ENCODE data around the gene LRRC8C. TPM values are rescaled to one million over a fixed set of nuclear protein-coding genes. Genes with fewer than 3 reads are reported as not detected.

The LRRC8C gene
- total and polyA plus RNA-seq, 4 donors: 0.63 to 3.5 (median 1.5) TPM

GRCh38 chr1:89587729-89588161, 45.2 kb upstream of the LRRC8C start:
- TF ChIP-seq HNF4A (conservative IDR thresholded peaks at IDR 0.05) (peak in 1 of 2 donors; percentile 19), TAF1 (conservative IDR thresholded peaks at IDR 0.05) (no peak)

GRCh38 chr1:89588480-89588879, 44.4 kb upstream of the LRRC8C start:
- H3K27ac ChIP-seq (ENCODE audit: low read depth in 1 of 2, low read length in 2 of 2): no peak overlapping the region
- H3K9me3 ChIP-seq (ENCODE audit: control insufficient read depth in 4 of 4, low read length in 3 of 4): no peaks in the 10 kb centered on the region
- TF ChIP-seq SP1 (IDR thresholded peaks at IDR 0.05) (no peak), ATF3 (IDR thresholded peaks at IDR 0.05) (no peak), EGR1 (IDR thresholded peaks at IDR 0.05; ENCODE audit: low read depth in 2 of 2) (no peak), RXRA (IDR thresholded peaks at IDR 0.05) (no peak), HNF4A (conservative IDR thresholded peaks at IDR 0.05) (no peak), FOXA2 (IDR thresholded peaks at IDR 0.05) (no peak), FOXA1 (IDR thresholded peaks at IDR 0.05) (no peak), MAX (IDR thresholded peaks at IDR 0.05) (no peak), REST (IDR thresholded peaks at IDR 0.05) (no peak), NR2F2 (IDR thresholded peaks at IDR 0.05) (no peak), CTCF (IDR thresholded peaks at IDR 0.05; ENCODE audit: low read depth, low read length, missing input control) (no peak)
- WGBS: 98% methylated on average over 1 of the region's 1 CpG
- H3K4me1 ChIP-seq (ENCODE audit: control insufficient read depth in 4 of 4, insufficient read depth in 4 of 4, low read length in 3 of 4): peaks cover 0 to 3% (median 0%) of the 10 kb centered on the region in 4 donors
- H3K9ac ChIP-seq (ENCODE audit: low read depth in 1 of 2, low read length in 2 of 2): no peak overlapping the region
- H3K4me3 ChIP-seq (ENCODE audit: low read depth in 1 of 3, low read length in 3 of 3): no peak overlapping the region
- H3K27me3 ChIP-seq (ENCODE audit: control insufficient read depth in 4 of 4, insufficient read depth in 4 of 4, low read length in 3 of 4): no peaks in the 10 kb centered on the region
- peaks cover 0 to 3% (median under 1%) of the 10 kb centered on the region in 4 donors for H3K36me3 ChIP-seq (ENCODE audit: control insufficient read depth in 4 of 4, insufficient read depth in 3 of 4, low read depth in 1 of 4, low read length in 3 of 4)
- no peak for DNase-seq (ENCODE audit: low spot score)

More at GRCh38 chr1:89587729-89588161, 45.2 kb upstream of the LRRC8C start:
- Histone ChIP-seq H3K4me3 (ENCODE audit: low read depth in 1 of 3, low read length in 3 of 3) (no peak overlapping the region), H3K4me1 (ENCODE audit: control insufficient read depth in 4 of 4, insufficient read depth in 4 of 4, low read length in 3 of 4) (peaks cover 0 to 1% (median 0%) of the 10 kb centered on the region in 4 donors), H3K36me3 (ENCODE audit: control insufficient read depth in 4 of 4, insufficient read depth in 3 of 4, low read depth in 1 of 4, low read length in 3 of 4) (peaks cover 0 to 5% (median 2%) of the 10 kb centered on the region in 4 donors), H3K27ac (ENCODE audit: low read depth in 1 of 2, low read length in 2 of 2) (no peak overlapping the region), H3K9ac (ENCODE audit: low read depth in 1 of 2, low read length in 2 of 2) (no peak overlapping the region), H3K9me3 (ENCODE audit: control insufficient read depth in 4 of 4, low read length in 3 of 4) (no peaks in the 10 kb centered on the region), H3K27me3 (ENCODE audit: control insufficient read depth in 4 of 4, insufficient read depth in 4 of 4, low read length in 3 of 4) (no peaks in the 10 kb centered on the region)
- no peak for DNase-seq (ENCODE audit: low spot score)
- 94% methylated on average over 4 of the region's 4 CpGs for WGBS

- 92% methylated on average over 1 of the region's 1 CpG for WGBS
- Histone ChIP-seq H3K27me3 (ENCODE audit: control insufficient read depth in 4 of 4, insufficient read depth in 4 of 4, low read length in 3 of 4) (no peaks in the 10 kb centered on the region), H3K36me3 (ENCODE audit: control insufficient read depth in 4 of 4, insufficient read depth in 3 of 4, low read depth in 1 of 4, low read length in 3 of 4) (no peaks in the 10 kb centered on the region)
Measured at GRCh38 chr1:89589515-89589914, 43.4 kb upstream of the LRRC8C start.

More at GRCh38 chr1:89589515-89589914, 43.4 kb upstream of the LRRC8C start:
- Histone ChIP-seq H3K27ac (ENCODE audit: low read depth in 1 of 2, low read length in 2 of 2) (no peak overlapping the region), H3K9ac (ENCODE audit: low read depth in 1 of 2, low read length in 2 of 2) (no peak overlapping the region), H3K9me3 (ENCODE audit: control insufficient read depth in 4 of 4, low read length in 3 of 4) (no peaks in the 10 kb centered on the region), H3K4me1 (ENCODE audit: control insufficient read depth in 4 of 4, insufficient read depth in 4 of 4, low read length in 3 of 4) (peaks cover 0 to 3% (median 0%) of the 10 kb centered on the region in 4 donors), H3K4me3 (ENCODE audit: low read depth in 1 of 3, low read length in 3 of 3) (no peak overlapping the region)
- no peak for TF ChIP-seq ZBTB33 (IDR thresholded peaks at IDR 0.05)
- no peak for TF ChIP-seq REST (IDR thresholded peaks at IDR 0.05)
- TF ChIP-seq CTCF (IDR thresholded peaks at IDR 0.05; ENCODE audit: low read depth, low read length, missing input control): no peak
- DNase-seq (ENCODE audit: low spot score): no peak

Data from liver (tissue), 9 donors.